Stimulated activated CD4-positive, alpha-beta T cell treated with anti-CD3 and anti-CD28 coated beads, Interleukin-1b, Interleukin-23, amount 100 ng/mL, for 48 hours (primary cell): ENCODE measurements around the gene DIRAS1.
"Not testable (repeated sequence)": the region's sequence is repeated elsewhere in the genome, so short reads cannot be mapped to it uniquely, and the experiment has no call there.

Source experiments
- DNase-seq: peaks from one replicate; pipeline ENCODE4 v3.0.0-alpha.2; 2020

The DIRAS1 gene

DNA sequence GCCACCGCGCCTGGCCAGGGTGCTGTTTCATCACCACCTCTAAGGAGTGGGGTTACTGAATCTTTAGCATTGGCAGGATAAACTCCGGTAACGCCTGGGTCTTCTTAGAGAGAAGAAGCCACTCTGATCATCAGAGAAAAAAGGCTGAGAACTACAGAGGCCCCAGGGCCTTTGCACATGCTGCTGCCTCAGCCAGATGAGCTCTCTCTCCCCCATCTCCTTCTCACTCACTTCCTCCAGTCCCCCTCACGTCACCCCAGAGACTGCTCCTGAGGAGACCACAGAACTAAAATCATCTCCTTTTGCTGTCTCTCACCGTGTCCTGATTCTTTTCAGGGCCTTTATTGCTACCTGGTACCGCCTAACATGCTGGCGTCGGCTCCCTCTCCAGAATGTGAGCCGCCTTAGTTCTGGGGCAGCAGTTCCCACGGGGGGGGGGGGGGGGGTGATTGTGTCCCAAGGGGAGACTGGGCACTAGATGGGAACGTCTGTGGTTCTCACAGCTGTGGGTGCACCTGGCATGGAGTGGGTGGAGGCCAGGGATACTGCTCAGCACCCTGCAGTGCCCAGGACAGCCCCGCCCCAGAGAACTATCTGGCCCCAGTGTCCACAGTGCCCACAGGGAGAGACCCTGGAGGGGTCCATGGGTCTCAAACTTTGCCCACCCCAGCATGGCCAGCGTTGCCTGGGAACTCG is 5.1 kb upstream of the DIRAS1 start:
- no peak for DNase-seq

DNA sequence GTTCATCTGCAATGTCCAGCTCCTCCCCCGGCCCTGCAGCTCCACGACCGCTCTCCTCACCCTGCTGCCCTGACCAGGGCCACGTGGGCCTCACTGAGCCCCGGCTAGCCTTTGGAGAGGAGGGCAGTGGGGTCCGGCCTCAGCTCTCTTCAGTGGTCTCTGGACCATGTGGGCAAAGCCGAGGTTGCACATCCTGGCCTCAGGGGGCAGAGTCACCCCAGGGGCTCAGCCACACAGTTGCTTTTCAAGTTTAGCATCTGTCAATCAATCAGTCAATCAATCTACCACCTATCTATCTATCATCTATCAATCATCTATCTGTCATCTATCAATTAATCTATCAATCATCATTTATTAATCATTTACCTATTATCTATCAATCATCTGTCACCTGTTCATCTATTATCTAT is 3.0 kb upstream of the DIRAS1 start:
- DNase-seq, result no peak

DNA sequence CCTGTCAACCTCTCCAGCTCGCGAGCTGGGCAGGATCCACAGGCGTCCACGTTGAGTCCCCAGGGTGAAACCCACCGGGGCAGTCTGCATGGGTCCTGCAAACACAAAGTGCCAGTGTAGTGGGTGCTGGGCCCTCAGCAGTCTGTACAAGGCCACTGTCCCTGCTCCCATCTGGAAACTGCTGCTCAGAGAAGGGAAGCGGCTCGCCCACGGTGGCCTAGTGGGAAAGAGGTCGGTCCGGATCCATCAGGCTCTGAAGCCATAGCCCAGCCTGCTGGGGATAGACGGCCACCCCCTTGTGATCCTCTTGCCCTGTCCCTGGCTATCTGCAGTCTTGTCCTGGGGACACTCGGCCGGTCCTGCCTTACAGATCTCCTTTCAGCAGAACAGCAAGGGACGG is 2.6 kb upstream of the DIRAS1 start:
- DNase-seq, result no peak

DNA sequence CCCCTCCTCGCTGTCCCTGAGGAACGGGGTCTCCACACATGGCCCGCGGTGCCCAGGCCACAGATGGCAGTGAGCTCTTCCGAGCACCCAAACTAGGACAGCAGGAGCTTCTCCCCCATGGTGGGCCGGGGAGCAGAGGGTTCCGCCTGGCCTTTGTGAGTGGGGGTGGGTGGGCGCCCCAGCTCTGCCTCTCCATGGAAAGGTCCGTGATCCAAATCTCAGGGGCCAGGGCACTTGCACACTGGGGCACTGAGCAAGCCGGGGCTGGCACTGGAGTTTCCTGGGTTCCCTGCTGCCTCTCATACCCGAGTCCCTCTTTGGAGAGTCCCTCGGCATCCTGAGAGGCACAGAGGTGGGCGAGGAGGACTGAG is 2.2 kb upstream of the DIRAS1 start:
- DNase-seq, result no peak

DNA sequence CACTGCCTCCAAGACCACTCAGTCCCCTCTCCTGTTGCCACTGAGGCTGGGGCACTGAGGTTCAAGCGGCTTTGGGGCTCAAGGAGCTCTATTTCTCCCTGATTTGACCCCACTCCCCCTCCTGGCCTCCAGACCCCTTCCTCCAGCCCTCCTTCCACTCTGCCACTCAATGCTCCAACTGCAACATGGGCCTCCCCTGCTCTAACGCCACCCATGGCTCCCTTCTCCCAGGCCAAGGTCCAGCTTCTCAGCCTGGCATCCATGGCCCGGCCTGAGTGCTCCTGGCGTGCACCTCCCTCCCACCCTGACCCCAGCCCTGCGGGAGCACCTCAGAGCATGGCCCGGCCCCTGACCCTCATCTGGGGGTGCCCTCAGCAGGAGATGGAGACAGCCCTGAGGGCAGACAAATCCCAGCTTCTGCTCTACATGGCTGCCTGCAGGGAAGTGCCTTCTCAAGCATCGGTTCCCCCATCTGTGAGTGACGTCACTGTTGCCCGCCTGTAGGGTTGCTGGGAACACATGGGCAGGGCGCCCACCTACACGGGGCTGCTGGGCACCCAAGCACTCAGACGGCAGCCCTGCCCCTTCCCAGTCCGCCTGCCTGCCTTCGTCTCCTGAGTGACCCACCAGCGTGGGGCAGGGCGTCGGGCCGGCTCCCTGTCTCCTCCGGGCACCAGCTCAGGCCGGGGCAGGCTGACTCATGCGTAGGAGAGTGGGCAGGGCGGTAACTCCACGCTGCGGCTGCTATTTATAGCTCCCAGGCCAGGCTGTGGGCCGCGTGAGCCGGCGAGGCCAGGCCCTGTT is 1.6 kb upstream of the DIRAS1 start:
- no peak for DNase-seq

DNA sequence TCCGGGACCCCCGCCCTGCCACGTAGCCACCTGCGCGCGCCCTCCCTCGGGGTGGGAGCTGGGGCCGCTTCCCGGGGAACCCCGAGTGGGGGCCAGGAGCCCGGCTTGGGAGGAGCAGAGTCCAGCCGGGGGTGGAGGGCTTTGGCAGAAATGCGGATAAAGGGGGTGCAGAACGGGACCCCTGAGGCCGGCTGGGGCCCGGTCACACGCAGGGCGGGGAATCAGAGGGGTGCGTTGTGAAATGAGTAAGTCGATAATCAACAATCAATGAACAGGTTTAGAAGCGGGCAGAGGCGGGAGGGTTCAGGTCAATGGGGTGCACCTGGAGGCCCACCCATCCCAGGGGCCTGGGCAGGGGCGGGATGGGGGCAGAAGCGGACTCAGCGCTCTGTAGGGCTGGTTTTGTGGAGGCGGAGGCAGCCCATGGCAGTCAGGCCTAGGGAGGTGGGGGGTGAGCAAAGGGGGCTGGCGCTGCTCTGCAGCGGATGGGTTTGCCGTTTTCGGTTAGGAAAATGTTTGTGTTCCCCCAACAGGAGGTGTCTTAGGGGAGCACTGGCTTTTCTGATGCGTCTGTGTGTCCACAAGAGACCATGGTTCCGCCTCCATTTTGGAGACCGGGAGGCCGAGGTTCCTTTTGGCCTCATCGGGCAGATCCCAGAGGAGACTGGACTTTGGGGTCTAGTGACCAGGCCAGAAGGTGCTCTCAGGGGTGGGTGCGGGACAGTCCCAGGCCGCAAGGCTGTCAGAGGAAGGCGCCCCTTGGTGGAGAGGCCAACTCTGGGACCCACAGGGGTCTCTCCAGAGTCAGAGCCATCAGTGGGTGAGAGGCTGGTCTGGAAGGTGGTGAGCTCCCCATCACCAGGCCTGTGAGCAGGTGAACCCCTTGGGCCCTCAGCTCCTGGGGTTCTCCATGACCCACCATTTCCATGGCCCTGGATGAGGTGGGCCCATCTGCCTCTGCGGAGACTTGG is 683 bp upstream of the DIRAS1 start:
- DNase-seq, result no peak

DNA sequence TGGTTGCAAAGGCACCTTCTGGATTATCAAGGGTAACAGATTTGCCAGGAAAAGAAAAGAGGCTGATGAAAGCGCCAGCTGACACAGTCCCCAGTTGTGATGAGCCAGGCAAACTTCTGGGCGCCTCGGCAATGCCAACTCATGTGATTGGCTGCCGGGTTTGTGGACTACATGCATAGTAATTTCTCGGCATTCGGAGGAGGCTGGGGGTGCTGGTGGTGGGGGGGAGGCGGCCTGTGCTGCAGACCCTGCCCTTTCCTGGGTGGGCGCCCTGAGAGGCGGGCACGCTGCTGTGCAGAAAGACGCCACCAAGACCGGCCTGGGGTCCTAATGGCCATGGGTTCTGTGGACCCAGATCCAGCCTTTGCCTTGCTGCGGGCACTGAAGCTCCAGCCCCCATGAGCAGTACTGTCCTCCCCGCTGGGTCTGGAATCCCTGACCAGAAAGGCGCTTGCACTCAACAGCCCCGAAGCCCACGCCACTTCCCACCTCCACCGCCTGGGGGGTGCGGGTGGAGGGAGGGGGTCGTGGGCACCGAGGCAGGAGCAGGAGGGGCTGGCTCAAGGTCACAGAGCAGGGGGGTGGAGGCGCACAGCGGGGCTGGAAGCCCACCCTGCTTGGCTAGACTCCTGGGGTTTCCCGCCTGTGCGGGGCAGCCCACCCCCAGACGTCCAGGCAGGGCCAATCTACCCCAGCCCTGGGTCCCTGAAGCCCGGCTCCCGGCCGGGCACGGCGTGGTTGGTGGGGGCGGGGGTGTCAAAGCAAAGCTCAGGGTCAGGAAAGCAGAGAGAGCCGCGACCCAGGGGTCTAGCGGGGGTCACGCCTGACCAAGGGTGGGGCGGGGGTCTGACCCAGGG is 1.0 kb downstream of the DIRAS1 start:
- DNase-seq, result no peak

DNA sequence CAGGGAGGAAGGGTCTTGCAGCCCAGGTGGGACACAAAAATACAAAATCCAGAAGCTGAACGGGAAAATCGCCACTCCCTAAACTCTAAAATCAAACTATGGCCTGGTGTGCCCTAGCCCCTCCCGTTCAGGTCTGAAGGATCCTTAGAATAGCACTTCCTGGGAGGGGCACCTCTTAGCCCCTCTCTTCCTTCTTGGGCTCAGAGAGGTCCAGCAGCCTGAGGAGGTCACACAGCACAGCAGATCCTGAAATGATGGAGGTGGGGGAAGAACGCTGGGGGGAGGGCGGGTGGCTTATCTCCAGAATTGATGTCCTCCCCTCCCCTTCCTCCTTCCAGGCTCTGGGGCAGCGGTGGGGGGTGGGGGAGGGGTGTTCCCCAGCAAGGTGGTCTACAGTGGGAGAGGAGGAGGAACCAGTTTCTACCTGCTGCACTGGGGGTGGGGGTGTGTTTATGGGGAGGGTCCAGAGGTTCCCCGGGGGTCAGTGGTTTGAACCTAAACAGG is 1.9 kb downstream of the DIRAS1 start:
- no peak for DNase-seq

DNA sequence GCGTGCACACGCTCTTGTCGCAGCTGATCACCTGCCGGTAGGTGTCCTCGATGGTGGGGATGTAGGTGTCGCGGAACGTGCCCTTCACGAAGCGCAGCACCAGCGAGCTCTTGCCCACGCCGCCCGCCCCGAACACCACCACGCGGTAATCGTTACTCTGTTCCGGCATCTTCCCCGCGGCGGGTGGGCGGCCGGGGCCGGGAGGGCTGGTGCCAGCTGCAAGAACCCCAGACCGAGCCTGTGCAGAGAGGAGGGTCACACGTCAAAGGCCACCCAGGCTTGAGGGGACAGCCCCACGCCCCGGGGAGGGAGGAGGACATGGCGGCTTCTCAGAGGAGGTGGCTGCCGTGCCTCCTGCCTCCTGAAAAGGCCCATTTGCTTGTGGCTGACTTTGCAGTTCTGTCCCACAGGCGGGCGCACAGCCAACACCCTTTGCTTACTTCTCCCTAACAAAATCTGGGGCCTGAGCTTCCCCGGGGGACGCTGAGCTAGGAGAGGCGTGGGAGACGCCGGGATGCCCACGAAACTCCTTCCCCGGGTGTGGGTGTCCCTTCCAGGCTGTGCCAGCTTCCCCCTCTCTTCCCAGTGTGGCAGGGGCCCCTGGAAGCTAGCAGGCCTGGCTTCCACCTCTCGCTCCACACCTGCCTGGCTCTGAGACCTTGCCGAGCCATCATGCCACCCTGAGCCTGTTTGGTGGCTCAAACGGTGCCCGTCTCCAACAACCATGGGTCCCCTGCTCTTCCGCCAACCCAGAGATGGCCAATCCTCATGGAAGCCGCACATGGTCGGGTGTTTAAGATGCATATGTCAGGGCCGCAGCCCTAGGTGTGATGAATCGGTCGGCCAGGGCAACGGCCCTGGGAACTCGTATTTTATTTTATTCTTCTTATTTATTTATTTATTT is 3.3 kb downstream of the DIRAS1 start:
- no peak for DNase-seq

DNA sequence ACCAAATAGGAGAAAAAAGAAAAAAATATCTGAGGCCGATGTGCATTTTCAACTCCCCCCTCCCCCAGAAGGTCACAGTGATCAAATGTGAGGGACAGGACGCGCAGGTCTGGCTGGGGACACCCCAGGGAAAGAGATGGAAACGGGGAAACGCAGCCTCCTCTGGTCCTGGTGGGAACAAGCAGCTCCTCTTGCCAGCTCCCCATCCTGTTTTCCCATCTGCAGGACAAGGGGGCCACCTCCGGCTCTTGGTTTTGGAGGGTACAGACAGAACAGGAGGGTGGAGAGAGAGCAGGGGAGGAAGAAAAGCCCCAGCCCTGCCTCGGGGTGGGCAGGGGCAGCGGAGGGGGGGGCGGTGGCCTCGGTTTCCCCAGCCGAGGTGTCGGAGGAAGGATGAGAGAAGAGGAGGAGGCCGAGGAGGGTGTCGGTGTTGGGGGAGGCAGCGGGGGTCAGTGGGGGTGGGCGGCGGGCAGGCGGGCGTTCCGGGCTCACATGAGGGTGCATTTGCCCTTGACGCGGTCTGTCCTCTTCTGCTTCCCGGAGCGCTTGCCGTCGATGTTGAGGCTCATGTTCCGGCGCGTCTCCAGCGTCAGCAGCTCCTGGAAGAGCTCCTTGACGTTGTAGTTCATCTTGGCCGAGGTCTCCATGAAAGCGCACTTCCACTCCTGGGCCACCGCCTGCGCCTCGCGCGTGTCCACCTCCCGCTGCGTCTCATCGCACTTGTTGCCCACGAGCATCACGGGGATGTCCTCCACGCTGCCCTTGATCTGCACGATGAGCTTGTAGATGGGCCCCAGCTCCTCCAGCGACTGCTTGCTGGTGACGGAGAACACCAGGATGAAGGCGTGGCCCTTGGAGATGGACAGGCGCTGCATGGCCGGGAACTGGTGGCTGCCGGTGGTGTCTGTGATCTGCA is 4.2 kb downstream of the DIRAS1 start:
- DNase-seq, result no peak

DNA sequence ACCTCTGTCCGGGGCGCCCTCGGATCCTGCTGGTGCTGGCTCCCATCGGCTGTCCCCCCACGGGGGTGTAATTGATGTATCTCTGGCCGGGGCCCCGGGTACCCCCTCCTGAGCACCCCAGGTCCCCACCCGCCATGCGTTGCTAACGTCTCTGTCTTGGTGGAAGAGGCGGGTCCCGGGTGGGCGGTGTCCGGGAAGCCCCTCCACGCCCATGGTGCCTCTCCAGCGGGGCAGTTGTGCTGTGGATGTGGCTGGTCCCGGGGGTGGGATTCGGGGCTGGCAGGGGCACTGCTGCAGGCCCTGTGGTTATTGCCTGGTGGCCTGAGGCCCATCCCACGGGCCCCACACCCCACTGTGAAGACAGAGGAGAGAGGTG is 4.9 kb downstream of the DIRAS1 start:
- DNase-seq, result no peak

DNA sequence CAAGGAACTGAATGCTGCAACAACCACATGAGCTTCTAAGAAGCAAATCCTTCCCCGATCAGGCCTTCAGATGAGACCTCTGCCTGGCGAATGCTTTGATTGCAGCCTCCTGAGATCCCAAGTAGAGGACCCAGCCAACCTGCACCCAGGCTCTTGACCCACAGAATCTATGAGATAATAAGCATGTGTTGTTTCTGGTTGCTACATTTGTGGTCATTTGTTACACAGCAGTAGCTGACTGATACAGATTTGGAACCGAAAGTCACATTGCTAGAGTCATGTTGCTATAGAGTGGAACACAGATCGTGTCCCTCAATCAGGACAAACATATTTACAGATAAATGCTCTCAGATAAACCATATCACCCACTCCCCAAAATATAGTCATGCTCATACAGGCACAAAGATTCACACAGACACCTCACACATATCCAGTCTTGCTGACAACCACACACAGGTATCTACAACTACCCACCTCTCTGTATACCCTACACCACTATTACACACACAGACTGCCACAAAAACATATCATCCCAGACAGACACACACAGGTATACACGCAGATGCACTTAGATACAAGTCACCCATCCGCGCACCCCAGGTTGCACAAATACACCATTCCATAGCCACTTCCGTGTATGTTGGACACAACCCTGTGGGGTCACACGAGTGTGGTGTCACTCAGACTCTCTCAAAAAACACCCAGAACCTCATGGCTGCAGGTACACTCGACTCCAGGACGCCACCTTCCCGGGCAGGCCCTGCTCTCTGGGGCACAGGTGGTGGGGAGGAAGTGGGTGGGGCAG is 5.5 kb downstream of the DIRAS1 start:
- DNase-seq, result no peak

DNA sequence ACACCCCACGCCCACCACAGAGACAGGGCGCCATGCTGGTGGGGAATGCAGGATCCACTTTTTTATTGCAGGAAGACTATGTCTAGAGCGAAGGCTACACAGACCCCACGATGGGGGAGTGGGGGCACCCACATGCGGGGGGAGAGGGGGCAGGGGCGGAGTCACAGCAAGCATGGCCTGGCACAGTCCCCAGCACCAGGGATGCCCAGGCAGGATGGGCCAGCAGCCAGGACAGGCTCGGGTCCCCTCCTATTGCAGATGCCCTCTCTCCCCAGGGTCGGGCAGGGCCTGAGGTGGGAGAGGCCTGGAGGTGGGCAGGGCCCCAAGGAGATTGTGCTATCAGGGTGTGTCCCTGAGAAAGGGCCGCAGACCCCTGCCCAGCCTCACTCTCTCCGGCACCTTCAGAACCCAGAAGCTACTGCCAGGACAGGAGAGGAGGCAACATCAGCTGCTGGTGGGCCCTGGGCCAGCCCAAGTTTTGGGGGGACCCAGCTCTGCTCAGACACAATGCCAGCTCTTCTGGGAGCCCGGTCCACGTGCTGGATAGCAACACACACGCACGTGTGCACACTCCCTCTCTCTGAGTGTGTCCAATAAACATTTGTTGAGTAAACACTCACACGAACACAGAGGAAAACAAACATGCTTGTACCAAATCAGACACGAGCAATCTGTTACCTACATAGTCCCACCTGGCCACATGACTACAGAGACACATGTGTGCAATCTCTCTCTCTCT is 6.5 kb downstream of the DIRAS1 start:
- DNase-seq, result no peak

DNA sequence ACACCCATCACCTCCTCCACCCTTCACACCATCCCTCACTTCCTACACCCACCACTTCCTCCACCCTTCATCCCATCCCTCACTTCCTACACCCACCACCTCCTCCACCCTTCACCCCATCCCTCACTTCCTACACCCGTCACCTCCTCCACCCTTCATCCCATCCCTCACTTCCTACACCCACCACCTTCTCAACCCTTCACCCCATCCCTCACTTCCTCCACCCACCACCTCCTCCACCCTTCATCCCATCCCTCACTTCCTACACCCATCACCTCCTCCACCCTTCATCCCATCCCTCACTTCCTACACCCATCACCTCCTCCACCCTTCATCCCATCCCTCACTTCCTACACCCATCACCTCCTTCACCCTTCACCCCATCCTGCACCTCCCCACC is 7.1 kb downstream of the DIRAS1 start:
- not testable (repeated sequence) for DNase-seq

DNA sequence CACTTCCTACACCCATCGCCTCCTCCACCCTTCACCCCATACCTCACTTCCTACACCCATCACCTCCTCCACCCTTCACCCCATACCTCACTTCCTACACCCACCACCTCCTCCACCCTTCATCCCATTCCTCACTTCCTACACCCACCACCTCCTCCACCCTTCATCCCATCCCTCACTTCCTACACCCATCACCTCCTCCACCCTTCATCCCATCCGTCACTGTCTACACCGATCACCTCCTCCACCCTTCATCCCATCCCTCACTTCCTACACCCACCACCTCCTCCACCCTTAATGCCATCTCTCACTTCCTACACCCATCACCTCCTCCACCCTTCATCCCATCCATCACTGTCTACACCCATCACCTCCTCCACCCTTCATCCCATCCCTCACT is 8.0 kb downstream of the DIRAS1 start:
- DNase-seq, result not testable (repeated sequence)

DNA sequence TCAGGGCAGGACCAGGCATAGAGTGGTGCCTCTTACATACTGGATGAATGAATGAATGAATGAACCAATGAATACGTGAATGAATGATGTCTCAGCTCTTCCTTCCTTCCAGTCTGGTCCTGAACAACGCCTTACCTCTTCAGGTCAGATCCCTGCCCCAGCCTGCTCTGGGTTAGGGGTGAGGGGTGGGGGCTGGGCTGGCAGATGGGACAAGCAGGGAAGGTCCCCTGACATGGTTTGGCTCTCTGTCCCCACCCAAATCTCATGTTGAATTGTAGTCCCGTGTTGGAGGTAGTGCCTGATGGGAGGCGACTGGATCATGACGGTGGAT is 9.3 kb downstream of the DIRAS1 start:
- no peak for DNase-seq

DNA sequence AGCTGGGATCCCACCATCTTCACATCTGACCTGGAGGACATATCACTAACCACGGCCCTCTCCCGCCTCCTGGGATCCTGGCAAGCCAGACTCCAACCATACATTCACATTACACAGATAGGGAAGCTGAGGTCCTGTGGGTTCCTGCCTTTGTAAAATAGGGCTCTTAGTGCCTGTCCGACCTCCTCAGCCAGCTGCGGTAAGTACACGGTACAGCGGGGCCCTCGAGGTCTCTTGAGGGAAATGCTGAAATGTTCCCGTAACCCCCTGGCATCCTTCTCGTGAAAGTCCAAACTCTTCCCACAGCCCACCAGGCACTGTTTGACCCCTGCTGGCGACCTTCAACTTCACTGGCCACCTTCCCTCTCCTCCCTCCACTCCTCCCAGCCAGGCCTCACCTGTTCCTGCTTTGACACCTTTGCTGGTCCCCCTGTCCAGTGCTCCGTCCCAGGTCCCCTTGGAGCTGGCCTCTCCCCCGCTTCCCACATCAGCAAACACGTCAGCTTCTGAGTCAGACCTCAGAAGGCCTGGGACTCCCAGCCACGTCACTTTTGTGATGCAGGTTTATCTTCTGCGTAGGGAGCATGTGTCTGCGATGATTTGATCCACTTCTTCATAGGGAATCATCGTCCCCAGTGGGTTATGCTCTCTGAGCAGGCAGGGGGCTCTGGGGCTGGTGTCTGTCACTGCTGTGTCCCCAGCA is 9.8 kb downstream of the DIRAS1 start:
- DNase-seq, result no peak

DNA sequence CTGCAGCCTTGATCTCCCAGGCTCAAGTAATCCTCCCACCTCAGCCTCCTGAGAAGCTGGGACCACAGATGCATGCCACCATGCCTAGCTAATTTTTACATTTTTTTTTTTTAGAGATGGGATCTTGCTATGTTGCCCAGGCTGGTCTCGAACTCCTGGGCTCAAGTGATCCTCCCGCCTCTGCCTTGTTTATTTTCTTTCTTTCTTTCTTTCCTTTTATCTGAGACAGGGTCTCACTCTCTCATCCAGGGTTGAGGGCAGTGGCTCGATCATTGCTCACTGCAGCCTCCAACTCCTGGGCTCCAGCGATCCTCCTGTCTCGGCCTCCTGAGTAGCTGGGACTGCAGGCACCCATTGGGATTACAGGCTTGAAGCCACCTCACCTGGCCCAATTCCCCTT is 14.9 kb downstream of the DIRAS1 start:
- no peak for DNase-seq
